ENCODE results near the gene TEN1.
"Not testable (repeated sequence)": the region's sequence is repeated elsewhere in the genome, so short reads cannot be mapped to it uniquely, and the experiment has no call there.

TEN1 gene

DNA sequence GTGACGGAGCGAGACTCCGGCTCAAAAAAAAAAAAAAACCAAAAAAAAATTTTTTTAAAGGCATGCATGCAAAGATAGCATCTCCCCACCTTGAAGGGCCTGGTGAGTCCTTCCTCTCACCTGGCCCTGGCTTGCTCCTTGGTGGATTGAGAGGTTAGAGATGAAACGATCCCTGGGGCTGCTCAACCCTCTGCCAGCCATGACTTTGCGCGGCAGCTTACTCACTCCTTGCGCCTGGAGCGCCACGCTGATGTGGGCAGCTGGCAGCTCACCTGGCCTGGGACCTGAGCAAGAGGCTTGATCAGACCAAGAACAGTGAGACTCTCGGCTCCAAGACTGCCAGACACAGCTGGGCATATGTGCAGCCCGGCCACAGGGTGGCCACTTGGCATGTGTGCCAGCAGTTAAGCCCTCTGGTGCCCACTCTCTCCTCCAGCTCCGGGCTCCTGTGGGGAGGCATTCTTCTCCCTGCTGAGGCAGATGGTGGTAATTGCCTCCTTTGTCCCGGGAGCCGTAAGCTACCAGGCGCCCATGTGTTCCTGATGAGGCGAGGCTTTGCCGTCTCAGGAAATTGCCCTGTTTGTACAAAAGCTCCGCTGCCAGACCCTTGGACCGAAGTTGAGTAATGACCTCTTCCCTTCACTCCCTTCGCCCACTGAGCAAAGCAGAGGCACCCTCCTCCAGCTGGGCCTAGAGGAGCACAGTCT is 53.2 kb downstream of the TEN1 start:
- no peak for DNase-seq

GRCh38 chr17:76032780-76033108 is 53.7 kb downstream of the TEN1 start:
- no peak for DNase-seq

GRCh38 chr17:76033139-76033538 is 54.1 kb downstream of the TEN1 start:
- DNase-seq = no peak

DNA sequence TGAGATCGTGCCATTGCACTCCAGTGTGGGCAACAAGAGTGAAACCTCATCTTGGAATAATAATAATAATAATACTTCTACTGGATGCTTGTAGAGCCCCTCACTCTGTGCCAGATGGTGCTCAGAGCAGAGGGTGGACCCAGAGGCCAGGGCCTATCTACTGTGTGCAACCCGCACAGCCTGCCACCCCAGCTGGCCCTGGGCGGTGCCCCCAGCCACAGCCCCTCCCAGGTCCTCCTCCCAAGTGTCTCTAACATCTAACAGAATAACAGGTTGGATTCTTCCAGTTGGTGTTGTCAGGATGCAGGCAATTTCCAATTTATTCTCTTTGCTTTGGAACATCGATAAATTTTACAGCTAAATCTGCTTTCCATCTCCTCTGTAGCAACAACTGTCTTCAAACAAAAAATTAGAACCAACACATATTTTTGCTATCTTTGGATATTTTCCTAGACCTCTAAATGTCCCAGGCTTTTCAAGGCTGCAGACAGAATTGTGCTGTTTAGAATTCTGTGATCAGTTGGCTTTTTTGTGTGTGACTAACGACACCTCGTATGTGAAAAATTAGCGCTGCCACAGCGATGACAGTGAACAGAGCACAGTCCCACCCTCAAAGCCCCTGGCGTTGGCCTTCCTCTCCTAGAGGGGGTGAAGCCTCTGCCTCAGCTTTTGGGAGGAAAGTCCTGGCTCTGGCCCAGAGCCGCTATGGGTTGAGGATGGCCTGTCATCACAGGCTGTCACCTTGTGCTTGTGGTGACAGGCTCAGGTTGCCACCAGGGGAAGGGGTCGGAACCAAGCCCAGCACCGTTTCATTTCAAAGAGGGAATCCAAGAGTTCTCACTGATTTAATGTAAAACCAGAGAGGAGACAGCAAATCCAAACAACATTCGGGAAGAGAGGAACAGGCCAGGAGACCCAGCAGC is 55.6 kb downstream of the TEN1 start:
- DNase-seq = no peak

- no peak for DNase-seq
These were observed 57.6 kb downstream of the TEN1 start for GRCh38 chr17:76036497-76037261.

DNA sequence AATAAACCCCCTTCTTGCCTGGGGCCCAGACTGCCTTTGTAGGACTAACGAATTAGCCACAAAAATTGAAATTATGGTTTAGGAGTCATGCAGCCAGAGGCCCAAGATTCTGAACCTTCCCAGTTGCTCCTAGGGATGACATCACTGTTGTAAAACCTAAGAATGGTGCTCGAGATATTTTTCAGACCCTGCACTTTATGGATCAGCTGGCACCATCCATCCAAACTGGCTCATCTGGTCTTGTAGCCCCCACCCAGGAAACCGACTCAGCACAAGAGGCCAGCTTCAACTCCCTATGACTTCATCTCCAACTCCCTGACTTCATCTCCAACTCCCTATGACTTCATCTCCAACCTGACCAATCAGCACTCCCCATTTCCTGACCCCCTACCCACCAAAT is 59.0 kb downstream of the TEN1 start:
- DNase-seq = no peak

DNA sequence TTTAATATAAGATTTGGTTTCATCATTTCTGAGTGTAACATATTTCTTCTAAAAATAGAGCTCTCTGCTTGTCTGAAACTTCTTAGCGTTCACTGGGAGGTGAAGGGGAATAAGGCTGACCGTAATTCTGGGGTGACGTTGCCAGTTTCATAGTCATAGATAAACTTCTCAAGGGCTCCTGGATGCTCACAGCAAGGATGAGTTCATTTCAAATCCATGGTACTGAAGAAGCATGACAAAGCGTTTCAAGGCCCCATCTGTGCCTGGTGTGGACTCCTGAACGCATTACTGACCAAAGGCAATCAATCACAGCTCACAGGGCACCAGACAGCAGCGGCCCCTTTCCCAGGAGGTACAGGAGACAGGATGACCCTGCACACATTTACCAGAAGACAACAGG is 60.1 kb downstream of the TEN1 start:
- DNase-seq = no peak

DNA sequence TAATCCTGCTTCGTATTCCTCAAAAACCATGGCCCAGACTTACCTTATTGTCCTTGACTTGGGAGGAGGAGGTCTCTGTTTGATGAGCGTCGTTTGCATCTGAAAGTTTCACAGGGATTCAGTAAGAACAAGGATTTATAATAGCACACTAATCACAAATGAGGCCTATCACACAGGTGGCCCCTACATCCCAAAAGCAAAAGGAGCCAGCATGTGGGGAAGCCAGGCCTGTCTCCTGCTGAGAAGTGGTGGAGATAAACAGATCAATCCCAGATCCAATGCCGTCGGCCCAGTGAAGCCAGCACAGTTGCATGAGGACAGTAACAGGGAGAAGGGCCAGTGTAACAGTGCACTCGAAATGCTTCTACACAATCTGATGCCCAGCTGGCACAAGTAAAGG is 61.3 kb downstream of the TEN1 start:
- no peak for DNase-seq

DNA sequence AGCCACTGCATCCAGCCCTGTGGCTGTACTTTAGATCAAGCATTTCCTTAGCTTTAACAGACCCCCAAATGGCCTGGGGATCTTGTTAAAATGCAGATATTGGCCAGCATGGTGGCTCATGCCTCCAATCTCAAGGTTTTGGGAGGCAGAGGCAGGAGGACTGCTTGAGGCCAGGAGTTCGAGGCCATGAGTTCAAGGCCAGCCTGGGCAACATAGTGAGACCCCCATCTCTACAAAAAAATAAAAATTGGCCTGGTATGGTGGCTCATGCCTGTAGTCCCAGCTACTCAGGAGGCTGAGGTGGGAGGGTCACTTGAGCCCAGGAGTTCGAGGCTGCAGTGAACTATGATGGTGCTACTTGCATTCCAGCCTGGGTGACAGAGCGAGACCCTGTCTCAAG is 63.8 kb downstream of the TEN1 start:
- DNase-seq = not testable (repeated sequence)

DNA sequence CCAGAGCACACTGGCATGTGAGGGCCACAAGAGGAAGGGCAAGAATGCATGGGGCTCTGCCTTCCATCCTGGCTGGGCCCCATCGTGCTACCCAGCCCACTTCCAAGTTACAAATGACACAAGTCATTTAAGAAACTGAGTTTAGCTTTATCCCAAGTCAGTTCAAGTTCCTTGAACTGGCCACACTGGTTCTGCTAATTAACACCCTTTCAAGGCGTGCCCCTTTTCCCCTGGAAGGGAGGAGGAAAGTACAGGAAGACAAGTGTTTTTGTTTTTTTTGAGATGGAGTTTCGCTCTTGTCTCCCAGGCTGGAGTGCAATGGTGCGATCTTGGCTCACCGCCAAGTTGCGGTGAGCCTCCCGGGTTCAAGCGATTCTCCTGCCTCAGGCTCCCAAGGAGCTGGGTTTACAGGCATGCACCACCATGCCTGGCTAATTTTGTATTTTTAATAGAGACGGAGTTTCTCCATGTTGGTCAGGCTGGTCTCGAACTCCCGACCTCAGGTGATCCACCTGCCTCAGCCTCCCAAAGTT is 65.5 kb downstream of the TEN1 start:
- DNase-seq = not testable (repeated sequence)

GRCh38 chr17:76046064-76046463 is 67.0 kb downstream of the TEN1 start:
- DNase-seq = no peak

GRCh38 chr17:76048025-76048605 is 69.1 kb downstream of the TEN1 start:
- DNase-seq = no peak

- no peak for DNase-seq
These were observed 69.7 kb downstream of the TEN1 start for GRCh38 chr17:76048711-76049110.

GRCh38 chr17:76049239-76049638 is 70.2 kb downstream of the TEN1 start:
- no peak for DNase-seq

DNA sequence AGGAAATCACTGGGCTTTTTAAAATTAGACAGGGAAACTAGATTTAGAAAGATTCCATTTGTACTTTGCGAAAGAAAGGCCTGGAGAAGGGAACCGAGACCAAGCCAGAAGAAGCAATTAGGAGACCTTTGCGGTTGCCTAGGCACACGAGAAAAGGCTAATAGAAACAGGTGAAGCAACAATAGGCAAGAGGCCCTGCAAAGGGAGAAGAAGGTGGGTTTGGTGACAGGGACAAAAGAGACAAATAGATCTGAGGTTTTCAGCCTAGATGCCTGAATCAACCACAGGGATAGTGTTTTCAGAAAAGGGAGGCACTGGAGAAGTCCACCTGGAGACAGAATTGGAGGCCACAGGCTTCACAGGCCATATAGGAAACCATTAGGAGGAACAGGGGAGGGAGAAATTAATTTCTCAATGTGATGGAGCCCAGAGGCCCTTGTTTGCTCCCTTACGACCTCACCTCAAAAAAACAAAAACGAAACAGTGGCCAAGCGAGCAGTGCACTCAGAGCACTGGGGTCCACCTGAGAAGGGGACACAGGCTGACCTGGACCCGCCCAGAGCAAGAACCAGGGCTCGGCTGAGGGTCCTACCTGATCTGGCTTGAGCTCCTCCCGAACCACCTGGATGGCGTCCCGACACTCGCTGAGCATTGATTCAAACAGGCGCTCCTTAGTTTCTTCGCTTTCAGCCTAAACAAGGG is 70.9 kb downstream of the TEN1 start:
- DNase-seq = no peak
